B cell (primary cell): ENCODE measurements around the gene ELMO1. TPM values are rescaled to one million over a fixed set of nuclear protein-coding genes. Genes with fewer than 3 reads are reported as not detected.

Experiments used
- ATAC-seq: fragments of 200-7000 bp; cut with Tn5 transposase; one replicate; pipeline ENCODE4 v1.10.0; 2021; ENCODE audit warnings: low read depth, mild to moderate bottlenecking, moderate number of reproducible peaks, moderate library complexity
- CTCF ChIA-PET: fragments of 350-600 bp; sonication (Branson Sonifier 250); formaldehyde crosslinking; loops from one replicate; lab custom pipeline; 2021; ENCODE audit warnings: antibody characterized with exemption, inconsistent platforms; lab: Charles Lee
- POLR2A ChIA-PET: fragments of 350-600 bp; sonication (Branson Sonifier 250); formaldehyde crosslinking; loops from one replicate; lab custom pipeline; 2021; ENCODE audit warnings: antibody characterized with exemption; lab: Charles Lee
- DNase-seq: peaks from one replicate; pipeline ENCODE4 v3.0.0; 2013
- H2AFZ ChIP-seq: 2 replicates; pipeline ENCODE4 v1.6.1; 2012; ENCODE audit warnings: mild to moderate bottlenecking, low read depth, low read length; ENCODE audit not compliant: insufficient read depth, poor library complexity, severe bottlenecking
- H3K27ac ChIP-seq, 2 donors: 1 replicate in 1 of 2; 2 replicates in 1 of 2; pipeline ENCODE4 v1.5.1; 2012 to 2013; ENCODE audit warnings: low read length in 2 of 2, mild to moderate bottlenecking in 2 of 2, moderate library complexity in 1 of 2
- H3K27me3 ChIP-seq, 4 experiments: fragments of 200-600 bp in 1 of 4; sonication (generic) in 1 of 4; replicated peaks in 1 of 4; 1 replicate in 2 of 4; 2 replicates in 2 of 4; pipeline versions ENCODE4 v1.6.1 to v1.7.0; 2013 to 2016; ENCODE audit warnings: low read length in 3 of 4, mild to moderate bottlenecking in 2 of 4, mixed read lengths in 1 of 4, moderate library complexity in 1 of 4; ENCODE audit not compliant: insufficient read depth in 4 of 4, control insufficient read depth in 3 of 4; ENCODE audit errors: control extremely low read depth in 1 of 4
- H3K36me3 ChIP-seq, 2 experiments: replicated peaks in 1 of 2; 1 replicate in 1 of 2; 2 replicates in 1 of 2; pipeline versions ENCODE4 v1.6.1 to v1.7.1; 2013; ENCODE audit warnings: low read length in 1 of 2; ENCODE audit not compliant: insufficient read depth in 2 of 2, control insufficient read depth in 1 of 2; ENCODE audit errors: control extremely low read depth in 1 of 2, extremely low read depth in 1 of 2
- H3K4me1 ChIP-seq, 2 donors: fragments of 200-600 bp in 1 of 2; sonication (generic) in 1 of 2; 1 replicate in 1 of 2; 2 replicates in 1 of 2; pipeline versions ENCODE4 v1.5.1 to v1.6.1; 2013 to 2017; ENCODE audit warnings: low read length in 2 of 2; ENCODE audit not compliant: control insufficient read depth in 2 of 2, insufficient read depth in 2 of 2
- H3K4me2 ChIP-seq: replicated peaks from 2 replicates; pipeline ENCODE3; 2012; ENCODE audit warnings: mild to moderate bottlenecking, low read depth, low read length; ENCODE audit not compliant: poor library complexity, severe bottlenecking
- H3K4me3 ChIP-seq, 5 experiments: fragments of 200-600 bp in 1 of 5; sonication (generic) in 1 of 5; 1 replicate in 3 of 5; 2 replicates in 2 of 5; pipeline versions ENCODE4 v1.5.1 to v1.7.0; 2011 to 2016; ENCODE audit warnings: low read length in 4 of 5, mild to moderate bottlenecking in 4 of 5, low read depth in 2 of 5, control low read depth in 1 of 5, moderate library complexity in 1 of 5; ENCODE audit not compliant: insufficient read depth in 1 of 5; ENCODE audit errors: control extremely low read depth in 1 of 5, extremely low read depth in 1 of 5
- H3K79me2 ChIP-seq: fragments of 200-600 bp; sonication (generic); one replicate; pipeline ENCODE4 v1.6.0; 2016; ENCODE audit warnings: low read length; ENCODE audit not compliant: control insufficient read depth, insufficient read depth
- H3K9ac ChIP-seq: fragments of 200-600 bp; sonication (generic); 2 replicates; pipeline ENCODE4 v1.6.1; 2017; ENCODE audit warnings: mild to moderate bottlenecking, low read length, moderate library complexity
- H3K9me3 ChIP-seq, 3 donors: one replicate each; pipeline versions ENCODE4 v1.6.1 to v1.7.1; 2013; ENCODE audit warnings: low read length in 2 of 3; ENCODE audit not compliant: control insufficient read depth in 2 of 3, insufficient read depth in 1 of 3; ENCODE audit errors: control extremely low read depth in 1 of 3
- H4K20me1 ChIP-seq: 2 replicates; pipeline ENCODE4 v1.6.0; 2012; ENCODE audit warnings: mild to moderate bottlenecking, low read length; ENCODE audit not compliant: insufficient read depth, control insufficient read depth, poor library complexity, severe bottlenecking
- H3K27ac Mint-ChIP-seq: one replicate; pipeline ENCODE4 v1.8.0; 2021; ENCODE audit warnings: mixed read lengths
- H3K27me3 Mint-ChIP-seq: one replicate; pipeline ENCODE4 v1.8.0; 2021; ENCODE audit warnings: mixed read lengths
- H3K4me1 Mint-ChIP-seq: one replicate; pipeline ENCODE4 v1.8.0; 2021; ENCODE audit warnings: mixed read lengths
- H3K4me3 Mint-ChIP-seq: one replicate; pipeline ENCODE4 v1.8.0; 2021; ENCODE audit warnings: mixed read lengths
- H3K9me3 Mint-ChIP-seq: one replicate; pipeline ENCODE4 v1.8.0; 2022; ENCODE audit warnings: mixed read lengths; ENCODE audit not compliant: insufficient read depth
- EZH2 ChIP-seq: IDR thresholded peaks from 2 replicates; pipeline ENCODE4 v1.6.1; 2012; ENCODE audit warnings: borderline replicate concordance, low read depth, mild to moderate bottlenecking, moderate library complexity, low read length; ENCODE audit not compliant: insufficient read depth, poor library complexity, severe bottlenecking
- WGBS: methylation state at CpG from one replicate; pipeline ENCODE4 v1.1.5; 2013; ENCODE audit warnings: missing lambda C conversion rate; ENCODE audit not compliant: insufficient coverage; 5-methylcytosine and 5-hydroxymethylcytosine counted together
- intact Hi-C: fragments of 100-400 bp; cut with micrococcal nuclease; formaldehyde crosslinking; loops from one replicate; pipeline ENCODE4 v1.10.0; 2022
- polyA plus RNA-seq: library from polyadenylated mRNA; depleted of rRNA; stranded (reverse); fragments of >200 nt; gene quantifications from 2 replicates; pipeline ENCODE4 v1.2.3, GENCODE V29; 2012
- total RNA-seq, 2 donors: library from RNA; stranded (reverse); fragments of 120-200 nt in 1 of 2; gene quantifications; 1 replicate in 1 of 2; 2 replicates in 1 of 2; pipeline versions ENCODE4 v1.2.3 to v1.2.4, GENCODE V29; 2013 to 2022
- TF ChIP-seq, protein P1 (sequence below): fragments of 200-600 bp; IDR thresholded peaks from one replicate; pipeline ENCODE4 v1.8.0; 2022; ENCODE audit warnings: antibody characterized with exemption, mild to moderate bottlenecking

ELMO1 gene
- total and polyA plus RNA-seq, 2 donors (not counting 1 experiment from before 2014, with no cell fraction given), result 44.7 to 177 TPM

DNA sequence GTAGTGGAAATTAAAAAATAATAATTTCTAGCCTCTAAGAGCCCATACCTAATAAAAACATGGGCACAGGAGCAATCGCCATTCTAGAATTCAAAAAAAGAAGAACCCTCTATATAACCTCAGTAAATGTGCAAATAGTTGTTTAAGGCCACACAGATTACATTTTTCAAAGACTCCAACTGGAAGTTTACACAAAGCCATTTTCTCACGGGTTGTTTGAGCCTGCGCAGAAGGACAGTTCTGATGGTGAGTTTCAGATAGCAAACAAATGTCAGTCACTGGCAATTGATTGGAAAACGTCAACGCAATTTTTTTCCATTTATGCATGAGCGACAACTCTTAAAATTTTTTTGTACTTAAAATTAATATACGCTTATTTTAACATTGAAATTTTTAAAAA is 23.0 kb upstream of the ELMO1 start:
- DNase-seq (no peak), ATAC-seq (no peak)
- no peaks in the 10 kb centered on the region for H3K79me2 ChIP-seq
- H3K4me2 ChIP-seq, result no peak overlapping the region
- no peaks in the 10 kb centered on the region for H3K9me3 ChIP-seq
- no peaks in the 10 kb centered on the region for H3K9me3 Mint-ChIP-seq
- no peak for TF ChIP-seq EZH2
- TF ChIP-seq, protein P1, sequence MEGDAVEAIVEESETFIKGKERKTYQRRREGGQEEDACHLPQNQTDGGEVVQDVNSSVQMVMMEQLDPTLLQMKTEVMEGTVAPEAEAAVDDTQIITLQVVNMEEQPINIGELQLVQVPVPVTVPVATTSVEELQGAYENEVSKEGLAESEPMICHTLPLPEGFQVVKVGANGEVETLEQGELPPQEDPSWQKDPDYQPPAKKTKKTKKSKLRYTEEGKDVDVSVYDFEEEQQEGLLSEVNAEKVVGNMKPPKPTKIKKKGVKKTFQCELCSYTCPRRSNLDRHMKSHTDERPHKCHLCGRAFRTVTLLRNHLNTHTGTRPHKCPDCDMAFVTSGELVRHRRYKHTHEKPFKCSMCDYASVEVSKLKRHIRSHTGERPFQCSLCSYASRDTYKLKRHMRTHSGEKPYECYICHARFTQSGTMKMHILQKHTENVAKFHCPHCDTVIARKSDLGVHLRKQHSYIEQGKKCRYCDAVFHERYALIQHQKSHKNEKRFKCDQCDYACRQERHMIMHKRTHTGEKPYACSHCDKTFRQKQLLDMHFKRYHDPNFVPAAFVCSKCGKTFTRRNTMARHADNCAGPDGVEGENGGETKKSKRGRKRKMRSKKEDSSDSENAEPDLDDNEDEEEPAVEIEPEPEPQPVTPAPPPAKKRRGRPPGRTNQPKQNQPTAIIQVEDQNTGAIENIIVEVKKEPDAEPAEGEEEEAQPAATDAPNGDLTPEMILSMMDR, result no peak
- no peaks in the 10 kb centered on the region for H3K36me3 ChIP-seq
- no peaks in the 10 kb centered on the region for H3K4me1 Mint-ChIP-seq
- no peak overlapping the region for H3K27ac ChIP-seq
- no peak overlapping the region for H3K4me3 Mint-ChIP-seq
- no peaks in the 10 kb centered on the region for H4K20me1 ChIP-seq
- H3K27me3 Mint-ChIP-seq, result peaks cover 18% of the 10 kb centered on the region
- ChIA-PET CTCF (no interaction called here), POLR2A (no interaction called here)
- no peak overlapping the region for H2AFZ ChIP-seq
- no peak overlapping the region for H3K9ac ChIP-seq
- H3K4me3 ChIP-seq, result no peak overlapping the region
- no peak overlapping the region for H3K27ac Mint-ChIP-seq
- intact Hi-C loops, result no loop called here
- WGBS, result no CpG with 5 or more reads among the region's 7 CpGs
- no peaks in the 10 kb centered on the region for H3K4me1 ChIP-seq
- H3K27me3 ChIP-seq, result no peaks in the 10 kb centered on the region

DNA sequence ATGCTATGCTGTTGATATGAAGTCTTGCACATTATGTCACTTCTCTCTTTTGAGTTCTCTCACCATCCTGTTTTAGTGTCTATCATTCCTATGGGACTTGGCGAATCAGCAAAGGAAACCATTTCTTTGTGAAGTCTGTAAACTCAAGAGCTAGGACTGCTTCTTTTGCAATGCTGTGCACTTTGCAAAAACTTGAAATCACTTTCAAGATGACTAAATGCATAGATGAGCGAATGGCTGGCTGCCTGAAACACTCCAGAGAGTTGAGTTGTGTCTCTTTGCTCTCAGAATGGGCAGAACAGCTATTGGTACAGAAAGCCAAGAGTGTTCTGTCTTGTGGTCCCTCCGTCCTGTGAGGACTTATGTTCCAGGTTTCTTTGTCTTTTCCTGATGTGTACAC is 18.3 kb upstream of the ELMO1 start:
- H3K27ac Mint-ChIP-seq, result no peak overlapping the region
- H3K4me1 ChIP-seq, result no peaks in the 10 kb centered on the region
- no peak overlapping the region for H3K4me3 ChIP-seq
- TF ChIP-seq EZH2, result no peak
- TF ChIP-seq, protein P1, result no peak
- H3K79me2 ChIP-seq, result no peaks in the 10 kb centered on the region
- H2AFZ ChIP-seq, result no peak overlapping the region
- no peaks in the 10 kb centered on the region for H3K9me3 Mint-ChIP-seq
- H3K9me3 ChIP-seq, result no peaks in the 10 kb centered on the region
- H3K4me1 Mint-ChIP-seq, result no peaks in the 10 kb centered on the region
- H3K36me3 ChIP-seq, result no peaks in the 10 kb centered on the region
- H4K20me1 ChIP-seq, result no peaks in the 10 kb centered on the region
- no peak overlapping the region for H3K4me3 Mint-ChIP-seq
- DNase-seq (no peak), ATAC-seq (no peak)
- no peak overlapping the region for H3K9ac ChIP-seq
- 76% methylated on average over 3 of the region's 3 CpGs for WGBS
- ChIA-PET POLR2A (no interaction called here), CTCF (no interaction called here)
- H3K4me2 ChIP-seq, result no peak overlapping the region
- intact Hi-C loops, result no loop called here
- no peaks in the 10 kb centered on the region for H3K27me3 ChIP-seq
- no peak overlapping the region for H3K27ac ChIP-seq
- peaks cover 9% of the 10 kb centered on the region for H3K27me3 Mint-ChIP-seq
